ENCODE data around the gene RPS6KA2.
"Not testable (repeated sequence)": the region's sequence is repeated elsewhere in the genome, so short reads cannot be mapped to it uniquely, and the experiment has no call there.

The RPS6KA2 gene

DNA sequence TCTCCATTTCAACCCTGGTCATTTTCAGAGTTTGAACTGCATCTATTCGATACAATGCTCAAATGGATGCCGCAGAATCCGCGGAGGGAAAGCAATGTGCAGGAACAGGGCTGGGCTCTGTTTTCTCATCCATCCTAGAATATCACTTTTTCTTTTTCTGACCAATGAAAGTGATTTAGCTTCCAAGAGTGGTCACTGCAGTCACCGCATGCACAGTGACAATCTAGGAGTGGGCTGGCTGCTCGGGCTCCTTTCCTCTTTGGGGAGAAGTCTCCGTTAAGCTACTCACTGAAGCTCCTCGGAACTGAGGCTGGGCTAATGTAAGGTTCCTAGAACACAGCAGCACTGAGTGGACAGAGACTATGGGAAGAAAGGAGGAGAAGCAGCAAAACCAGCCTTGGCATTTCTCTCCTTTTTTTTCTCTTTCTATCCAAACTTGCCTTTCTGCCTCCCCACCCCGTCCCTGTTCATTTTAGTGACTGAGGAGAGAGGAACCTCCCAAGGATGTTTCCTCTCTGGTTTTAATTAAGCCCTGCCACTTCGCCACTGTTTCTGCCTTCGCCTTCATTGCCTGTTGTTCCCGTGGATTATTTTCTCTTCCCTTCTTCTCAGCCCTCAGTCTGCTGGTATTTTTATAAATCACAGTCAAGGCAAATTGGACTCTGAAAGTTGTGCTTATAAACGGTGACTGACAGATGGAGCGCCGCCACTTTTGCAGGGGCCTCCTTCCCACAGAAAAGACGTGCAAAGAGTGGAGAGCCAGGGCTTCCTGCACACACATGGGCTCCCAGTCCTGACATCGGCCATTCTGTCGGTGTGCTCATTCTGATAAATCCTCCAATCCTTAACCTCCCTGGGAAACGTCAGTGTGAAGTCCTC is 81.7 kb downstream of the RPS6KA2 start:
- no peak for DNase-seq

DNA sequence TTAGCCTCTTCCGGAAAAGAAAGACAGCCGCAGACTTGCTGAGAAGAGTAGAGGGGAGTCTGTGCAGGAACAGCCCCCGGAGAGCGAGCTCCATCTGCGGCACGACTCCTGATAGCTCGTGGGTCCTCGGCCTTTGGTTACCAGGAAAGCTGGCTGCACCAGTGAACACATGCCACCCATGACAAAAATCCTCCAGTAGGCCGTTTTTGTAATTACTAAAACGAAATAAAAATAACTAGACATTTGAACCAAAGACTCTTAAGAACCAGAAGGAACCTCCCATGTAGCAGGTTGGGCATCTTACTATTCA is 82.8 kb downstream of the RPS6KA2 start:
- DNase-seq = no peak

DNA sequence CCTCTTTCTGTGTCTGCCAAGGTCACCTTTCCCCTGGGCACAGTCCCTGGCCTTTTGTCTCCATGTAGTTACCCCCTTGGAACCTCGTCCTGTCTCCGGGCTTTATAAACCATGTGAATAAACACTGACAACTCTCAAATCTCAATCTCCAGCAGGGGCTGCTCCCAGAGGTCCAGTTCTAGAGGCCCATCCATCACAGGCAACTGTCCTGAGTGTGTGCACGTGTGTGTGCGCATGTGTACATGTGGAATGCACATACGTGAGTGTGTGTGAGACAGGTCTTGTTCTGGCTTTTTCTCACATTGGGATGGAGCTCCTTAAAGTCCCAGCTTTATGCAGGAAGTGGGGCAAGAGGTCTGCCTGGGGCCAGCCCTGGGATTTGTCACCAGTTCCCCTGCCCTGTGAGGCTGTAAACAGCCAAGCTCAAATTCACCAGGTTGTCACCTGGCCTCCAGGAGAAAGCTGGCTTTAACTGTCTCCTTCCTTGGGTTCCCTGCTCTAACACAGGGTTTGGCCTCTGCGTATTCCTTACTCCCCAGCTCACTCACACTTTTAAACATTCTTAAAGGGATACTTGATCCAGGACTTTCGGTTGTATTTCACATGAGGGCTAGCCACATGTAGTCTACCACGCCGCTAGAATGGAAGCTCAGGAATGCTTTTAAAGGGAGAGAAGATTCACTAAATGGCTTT is 83.3 kb downstream of the RPS6KA2 start:
- DNase-seq = no peak

DNA sequence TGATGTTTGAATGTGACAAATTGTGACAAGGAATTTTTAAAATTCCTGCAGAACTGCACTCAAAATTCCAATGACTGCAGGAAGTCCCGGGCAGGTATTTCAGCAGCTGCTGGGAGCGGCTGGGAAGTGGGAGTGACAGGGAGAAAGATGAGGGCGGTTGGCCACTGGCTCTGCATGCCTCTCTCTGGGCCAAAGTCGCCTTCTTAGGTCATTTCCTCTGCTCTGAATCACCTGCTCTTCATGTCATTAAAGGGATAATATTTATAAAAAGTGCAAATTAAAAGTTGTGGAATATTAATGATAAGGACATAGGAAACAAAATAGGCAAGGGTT is 84.5 kb downstream of the RPS6KA2 start:
- no peak for DNase-seq

DNA sequence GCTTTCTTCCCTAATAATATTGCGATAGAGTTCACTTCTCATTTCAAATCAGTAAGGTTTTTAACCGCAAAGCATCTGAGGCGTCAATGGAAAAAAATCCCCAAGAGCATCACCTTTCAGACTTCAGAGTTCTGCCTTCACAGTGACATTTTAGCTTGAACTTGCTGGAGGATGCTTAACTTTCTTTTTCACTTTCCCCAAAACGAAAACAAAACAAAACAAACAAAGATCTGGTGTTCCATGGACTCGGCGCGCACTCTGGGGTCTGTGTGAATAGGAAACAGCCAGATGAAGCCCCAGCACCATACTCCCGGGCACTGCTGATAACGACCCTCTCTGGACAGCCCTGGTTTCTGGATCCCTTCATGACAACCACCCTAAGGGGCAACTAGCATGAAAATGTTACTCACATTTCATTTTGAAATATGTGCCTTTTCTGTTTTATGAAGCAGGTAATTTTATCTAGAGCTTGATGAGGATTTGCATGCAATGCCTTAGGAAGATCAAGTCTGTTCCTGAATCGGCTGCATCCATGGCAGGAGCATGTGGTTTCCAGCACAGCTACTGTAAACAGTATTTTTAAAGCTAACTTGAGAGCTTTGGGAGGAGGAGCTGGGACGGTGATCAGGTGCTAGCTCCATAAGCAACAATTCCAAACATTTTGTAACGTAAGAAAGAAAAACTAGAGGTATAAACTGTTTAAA is 85.0 kb downstream of the RPS6KA2 start:
- no peak for DNase-seq

DNA sequence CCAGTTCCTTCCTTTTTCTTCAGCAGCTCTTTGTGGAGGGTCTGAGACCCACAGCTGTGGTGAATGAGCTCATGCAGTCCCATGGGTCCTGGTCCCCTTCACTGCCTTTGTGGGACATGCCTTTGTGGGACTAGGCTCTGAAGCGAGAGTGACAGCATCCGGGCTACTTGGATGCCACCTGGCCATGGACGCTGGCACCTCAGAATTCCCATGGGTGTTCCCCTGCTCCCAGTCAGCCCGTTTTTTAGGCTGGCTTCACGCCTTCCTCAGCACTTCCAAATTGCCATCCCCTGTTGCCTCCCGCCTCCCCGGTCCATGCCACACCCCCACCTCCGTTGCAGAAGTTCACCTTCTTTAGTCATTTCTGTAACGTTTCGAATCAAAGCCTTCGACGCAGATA is 85.7 kb downstream of the RPS6KA2 start:
- DNase-seq = peak in 1 of 4 experiments; percentile 14

DNA sequence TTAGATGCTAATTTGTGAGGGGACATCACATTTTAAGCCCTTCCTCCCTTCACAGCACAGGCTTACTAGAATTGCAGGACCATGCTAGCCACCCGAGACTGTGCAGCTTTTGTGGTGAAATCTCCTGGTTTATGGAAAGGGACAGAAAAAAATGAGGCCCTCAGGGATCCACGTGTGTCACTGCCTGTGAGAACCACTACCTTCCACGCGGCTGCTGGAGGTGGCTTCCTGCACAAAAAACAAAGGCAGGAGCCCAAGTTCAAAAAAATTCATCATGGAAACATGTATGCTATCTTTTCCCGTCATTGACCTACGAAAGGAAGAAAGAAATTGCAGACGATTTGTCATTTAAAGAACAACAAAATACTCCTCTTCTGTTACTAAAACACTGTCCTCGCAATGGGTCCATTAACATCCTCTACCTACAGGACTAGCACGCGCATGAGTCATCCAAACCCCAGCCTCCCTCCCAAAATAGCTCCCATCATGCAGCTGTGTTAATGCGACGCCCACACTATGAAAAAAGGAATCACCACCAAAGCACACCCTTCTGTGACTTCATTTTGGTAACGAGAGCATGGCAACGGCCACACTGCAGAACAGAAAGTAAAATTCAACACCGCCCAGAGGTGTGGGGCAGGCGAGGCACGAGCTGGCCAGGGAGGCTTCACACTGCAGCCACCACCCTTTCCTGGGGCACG is 86.3 kb downstream of the RPS6KA2 start:
- DNase-seq = peak; percentile 24 to 54 (median 46)

DNA sequence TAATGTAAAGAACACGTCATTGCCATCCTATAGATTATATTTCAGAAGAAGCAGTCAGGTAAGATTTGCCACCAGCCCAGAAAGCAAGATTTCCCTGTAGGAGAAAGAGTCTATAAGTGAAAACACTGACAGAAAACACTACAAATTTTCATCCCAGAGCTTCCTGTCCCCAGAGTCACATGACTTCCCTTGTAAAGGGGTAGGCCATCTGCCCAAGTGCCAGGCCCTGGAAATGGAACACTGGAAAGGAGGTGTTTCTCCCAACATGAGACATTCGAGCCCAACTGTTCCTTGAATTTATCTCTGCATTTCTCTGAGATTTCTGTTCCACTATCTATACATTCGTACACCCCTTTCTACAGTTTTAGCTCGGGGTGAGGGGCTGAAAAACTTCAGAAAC is 87.5 kb downstream of the RPS6KA2 start:
- no peak for DNase-seq

DNA sequence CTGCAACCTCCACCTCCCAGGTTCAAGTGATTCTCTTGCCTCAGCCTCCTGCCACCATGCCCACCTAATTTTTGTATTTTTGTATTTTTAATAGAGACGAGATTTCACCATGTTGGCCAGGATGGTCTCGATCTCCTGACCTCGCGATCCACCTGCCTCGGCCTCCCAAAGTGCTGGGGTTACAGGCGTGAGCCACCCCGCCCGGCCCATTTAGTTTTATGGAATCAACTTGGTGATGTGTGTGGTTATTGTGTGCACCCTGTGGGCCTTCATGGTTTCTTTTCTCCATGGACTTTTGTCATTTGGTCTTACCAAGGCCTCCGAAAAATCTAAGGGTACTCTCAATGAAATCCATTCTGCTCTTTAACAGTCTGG is 88.1 kb downstream of the RPS6KA2 start:
- DNase-seq = not testable (repeated sequence)

DNA sequence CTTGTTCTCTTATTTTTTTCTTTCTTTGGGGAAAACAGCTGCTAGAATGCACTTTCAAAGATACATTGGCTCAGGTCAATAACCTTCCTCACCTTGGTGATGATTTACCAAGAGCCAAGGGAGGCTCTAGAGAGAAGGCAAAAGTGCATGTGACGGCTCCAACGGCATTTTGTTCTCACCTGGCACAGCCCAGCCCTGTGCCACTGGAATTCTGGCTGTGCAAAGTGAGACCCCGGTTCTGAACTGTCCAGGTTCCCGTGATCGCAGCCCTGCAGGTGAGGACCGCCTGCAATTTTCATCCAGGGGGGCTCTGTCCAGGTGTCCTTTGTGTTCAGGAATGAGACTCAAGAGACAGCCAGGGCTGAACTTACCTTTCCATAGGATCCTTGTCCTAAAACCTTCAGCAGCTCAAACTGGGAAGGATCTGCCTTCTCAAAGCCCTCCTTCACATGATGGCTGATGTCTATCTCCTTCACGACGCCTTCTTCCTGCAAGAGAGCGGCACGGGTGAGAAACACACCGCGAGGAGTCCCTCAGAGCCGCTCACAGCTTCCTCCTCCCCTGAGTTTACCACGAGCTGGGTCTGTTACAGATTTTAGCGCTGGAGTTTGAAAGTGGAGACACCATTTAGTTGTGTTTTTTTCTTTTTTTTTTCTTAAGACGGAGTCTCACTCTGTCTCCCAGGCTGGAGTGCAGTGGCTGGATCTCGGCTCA is 88.6 kb downstream of the RPS6KA2 start:
- DNase-seq = no peak

DNA sequence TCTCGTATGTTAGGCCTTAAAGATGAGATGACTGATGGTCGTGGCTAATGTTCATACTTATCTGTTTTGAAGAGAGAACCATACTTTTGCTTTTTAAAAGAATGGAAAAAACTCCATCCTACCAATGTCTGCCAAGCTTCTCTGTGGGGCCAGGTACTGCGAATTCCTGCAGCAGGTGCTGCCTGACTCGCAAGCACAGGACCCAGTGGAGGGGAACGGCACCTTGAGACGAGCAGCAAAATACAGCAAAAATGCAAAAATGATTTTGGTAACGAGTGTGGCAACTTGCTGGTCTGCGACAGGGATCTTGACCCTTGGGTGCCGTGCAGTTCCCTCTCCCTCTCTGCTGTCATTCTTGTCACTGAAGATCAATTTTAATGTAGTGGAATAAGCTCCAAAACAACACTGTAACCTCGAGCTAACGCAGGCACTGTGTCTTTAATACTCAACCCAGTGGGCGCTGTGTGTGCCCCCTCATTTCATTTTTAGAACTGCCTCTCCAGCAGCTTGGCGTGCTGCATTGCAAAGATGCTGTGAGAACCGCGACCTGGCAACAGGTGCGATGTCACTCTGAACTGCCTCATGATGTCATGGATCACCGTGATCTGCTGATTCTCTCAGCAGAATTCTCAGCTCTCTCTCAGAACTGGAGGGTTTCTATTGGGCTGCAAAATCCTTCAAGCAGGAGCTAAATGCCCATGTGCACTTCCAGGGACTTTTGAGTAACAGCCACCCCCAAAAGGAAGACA is 92.2 kb downstream of the RPS6KA2 start:
- DNase-seq = no peak

DNA sequence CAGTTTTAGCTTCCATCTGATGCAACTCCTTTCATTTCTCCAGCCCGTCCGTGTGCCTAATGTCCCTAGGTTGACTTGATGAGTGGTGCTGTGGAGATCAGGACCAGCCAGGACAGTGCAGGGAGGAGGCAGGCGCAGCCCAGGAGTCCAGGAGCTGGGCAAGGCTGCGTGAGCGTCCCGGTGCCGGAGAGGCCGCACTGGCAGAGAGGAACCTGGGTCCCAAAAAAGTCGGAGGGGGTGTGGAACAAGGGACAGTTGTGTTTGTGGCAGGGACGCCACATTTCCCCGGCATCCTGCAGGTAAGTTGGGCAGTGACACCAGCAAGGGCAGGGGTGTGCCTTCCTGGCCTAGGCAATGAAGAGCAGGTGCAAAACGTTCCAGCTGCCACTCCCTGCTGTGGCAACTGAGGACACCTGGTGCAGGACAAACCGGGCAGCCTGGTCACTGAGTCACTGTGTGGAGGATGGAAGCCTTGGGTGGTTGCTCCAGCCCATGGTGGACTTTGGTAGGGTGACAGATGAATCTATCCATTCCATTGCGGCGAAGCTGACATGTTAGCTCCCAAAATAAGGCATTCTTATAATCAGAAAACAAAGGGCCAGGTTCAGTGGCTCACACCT is 93.7 kb downstream of the RPS6KA2 start:
- no peak for DNase-seq

DNA sequence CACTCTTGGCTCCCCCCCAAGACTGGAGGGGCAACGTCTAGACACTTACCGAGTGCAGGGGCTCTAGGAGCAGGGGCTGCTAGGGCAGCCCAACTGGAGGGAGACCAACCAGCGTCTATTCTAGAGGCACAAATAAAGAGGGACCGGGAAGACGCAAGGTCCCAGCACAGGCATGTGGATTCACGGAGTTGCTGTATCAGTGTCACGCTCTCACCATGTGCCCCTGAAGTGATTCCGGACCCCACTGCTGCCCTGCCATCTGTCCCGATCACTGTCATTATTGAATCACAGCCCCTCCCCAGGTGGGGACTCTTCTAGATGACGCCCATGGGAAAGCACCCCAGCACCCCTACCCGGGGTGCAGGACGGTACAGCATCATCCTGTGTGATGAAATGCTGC is 94.7 kb downstream of the RPS6KA2 start:
- DNase-seq = no peak

DNA sequence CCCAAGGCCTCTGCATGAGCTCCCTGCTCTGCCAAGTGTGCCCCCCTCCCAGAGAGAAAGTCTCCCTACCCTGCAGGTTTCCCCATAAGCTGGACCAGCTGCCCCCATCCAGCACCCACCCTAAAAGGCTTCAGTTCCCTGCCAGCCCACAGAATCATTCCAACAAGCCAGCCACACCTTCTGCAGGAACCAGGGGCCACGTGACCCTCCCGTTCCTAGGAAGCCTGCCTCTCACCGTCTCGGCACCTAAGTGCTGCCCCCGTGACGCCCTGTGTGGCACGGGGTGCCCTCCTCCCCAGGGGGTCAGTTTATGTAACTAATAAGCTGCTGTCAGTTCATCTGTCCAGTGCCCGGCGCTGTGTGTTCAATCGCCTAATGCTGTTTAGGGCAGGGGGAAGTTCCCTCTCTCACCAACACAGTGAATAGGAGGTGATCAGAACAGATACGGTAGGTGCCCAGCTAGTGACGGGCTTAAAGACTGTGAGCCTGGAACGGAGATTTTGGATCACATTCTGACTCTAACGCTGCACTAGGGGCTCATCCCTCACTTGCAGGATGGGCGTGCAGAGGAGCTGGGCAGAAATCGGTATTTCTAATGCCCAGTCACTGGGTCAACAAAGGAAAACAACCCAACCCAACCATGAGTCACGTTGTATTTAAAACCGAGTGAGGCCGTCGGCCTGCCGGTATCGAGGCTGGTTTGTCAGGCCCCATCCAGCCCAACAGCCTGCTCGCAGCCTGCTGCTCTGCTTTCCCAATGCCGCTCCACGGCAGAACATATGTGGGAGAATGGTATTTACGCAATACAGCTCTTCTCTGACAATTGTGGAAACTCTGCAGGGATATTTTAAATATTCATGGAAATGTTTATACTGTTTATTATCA is 96.6 kb downstream of the RPS6KA2 start:
- no peak for DNase-seq

DNA sequence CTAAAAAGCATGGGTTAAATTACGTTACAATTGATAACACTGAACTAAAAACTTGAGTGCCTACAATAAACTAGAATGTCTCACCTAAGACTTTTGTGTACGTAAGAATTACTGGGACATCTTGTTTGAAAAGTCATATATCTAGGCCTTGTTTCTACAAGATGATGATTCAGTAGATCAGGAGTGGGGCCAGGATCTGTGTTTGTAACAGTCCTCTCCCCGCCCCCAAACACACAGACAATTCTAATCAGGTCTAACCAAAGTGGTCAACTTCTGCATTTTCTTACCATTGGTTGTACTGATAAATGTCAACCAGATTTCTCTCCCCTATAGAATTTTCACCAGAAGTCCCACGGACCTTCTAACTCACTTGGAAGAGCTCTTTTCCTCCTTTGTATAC is 97.5 kb downstream of the RPS6KA2 start:
- DNase-seq = no peak

DNA sequence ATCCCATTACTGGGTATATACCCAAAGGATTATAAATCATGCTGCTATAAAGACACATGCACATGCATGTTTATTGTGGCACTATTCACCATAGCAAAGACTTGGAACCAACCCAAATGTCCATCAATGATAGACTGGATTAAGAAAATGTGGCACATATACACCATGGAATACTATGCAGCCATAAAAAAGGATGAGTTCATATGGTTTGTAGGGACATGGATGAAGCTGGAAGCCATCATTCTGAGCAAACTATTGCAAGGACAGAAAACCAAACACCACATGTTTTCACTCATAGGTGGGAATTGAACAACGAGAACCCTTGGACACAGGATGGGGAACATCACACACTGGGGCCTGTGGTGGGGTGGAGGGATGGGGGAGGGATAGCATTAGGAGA is 98.0 kb downstream of the RPS6KA2 start:
- not testable (repeated sequence) for DNase-seq

DNA sequence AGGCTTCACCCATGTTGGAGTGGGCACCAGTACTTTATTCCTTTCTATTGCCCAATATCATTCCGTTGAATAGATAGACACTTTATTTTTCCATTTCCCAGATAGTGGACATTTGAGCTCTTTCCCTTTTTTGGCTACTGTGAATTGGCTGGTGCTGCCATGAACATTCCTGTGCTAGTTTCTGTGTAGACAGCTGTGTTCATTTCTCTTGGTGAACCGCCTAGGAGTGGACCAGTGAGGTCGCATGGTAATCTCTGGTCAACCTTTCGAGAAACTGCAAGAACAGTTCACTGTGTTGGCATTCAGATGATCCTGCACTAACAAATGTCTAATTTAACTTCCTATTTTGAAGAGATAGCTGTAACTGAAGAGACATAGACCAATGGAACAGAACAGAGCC is 99.2 kb downstream of the RPS6KA2 start:
- DNase-seq = no peak

DNA sequence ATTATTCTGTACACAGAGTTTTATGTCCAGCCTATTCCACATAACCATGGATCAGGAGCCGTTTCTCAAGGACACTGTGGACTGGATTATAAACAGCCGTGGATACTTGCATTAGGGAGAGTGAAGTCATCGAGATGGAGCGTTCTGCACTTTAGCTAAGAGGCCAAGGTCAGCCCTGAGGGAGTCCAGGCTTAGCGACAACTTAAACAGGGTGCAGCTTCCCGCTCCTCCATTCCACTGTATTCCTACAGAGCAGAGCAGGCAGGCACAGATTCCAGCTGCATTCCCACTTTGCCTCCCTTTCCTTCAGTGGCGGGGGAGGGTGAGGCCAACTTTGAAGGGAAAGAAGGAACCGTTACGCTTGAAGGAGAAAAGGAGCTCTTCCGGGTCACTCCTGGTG is 100.1 kb downstream of the RPS6KA2 start:
- no peak for DNase-seq

DNA sequence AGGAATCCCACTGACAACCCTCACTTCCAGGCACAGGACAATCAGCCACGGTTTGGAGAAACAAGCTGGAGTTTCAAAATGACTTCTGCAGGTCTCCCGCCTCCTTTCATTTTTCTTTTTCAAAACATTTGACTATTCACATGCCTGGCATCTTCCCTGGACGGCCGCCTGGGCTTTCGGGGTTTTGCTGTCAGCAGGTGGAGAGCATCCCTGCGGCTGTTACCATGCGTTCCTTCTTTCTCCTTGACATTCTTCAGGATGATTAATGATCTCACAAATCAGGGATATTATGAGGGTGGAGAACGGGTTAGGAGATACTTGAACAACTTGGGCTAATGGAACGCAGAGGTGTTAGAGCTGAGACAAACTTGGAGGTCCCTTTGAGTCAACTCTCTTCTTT is 101.5 kb downstream of the RPS6KA2 start:
- no peak for DNase-seq

DNA sequence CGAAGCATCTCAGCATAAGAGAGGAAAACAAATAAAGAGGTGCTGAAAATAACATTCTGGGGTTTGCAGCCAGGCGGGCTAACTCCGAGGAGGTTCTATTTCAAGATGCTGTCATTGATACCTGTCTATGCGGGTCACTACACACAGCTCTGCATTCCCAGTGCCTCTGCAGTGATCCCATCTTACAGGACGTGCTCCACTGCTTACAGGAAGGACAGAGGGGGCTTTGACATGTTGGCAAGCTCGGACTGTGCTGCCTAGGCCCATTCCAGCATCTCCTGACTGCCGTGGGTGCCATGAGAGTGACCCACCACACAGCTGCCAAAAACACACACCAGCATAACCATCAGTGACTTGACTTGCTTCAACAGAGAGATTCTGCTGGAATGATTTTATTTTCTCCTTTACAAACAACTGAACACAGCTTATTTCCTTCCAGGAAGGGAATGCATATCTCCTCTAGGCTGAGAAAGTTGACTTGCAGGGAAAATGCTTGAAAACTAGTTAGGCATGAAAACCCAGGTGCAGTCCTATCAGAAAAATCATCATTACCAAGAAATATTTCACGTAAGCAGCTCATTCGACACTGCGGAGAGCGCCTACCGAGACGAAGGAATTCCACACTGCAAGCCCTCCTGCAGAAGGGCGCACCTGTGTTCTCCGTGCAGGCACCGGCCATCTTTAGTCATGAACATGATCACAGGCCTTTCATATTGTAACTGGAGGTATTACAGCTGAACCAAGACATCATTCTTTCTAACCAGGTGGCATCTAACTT is 103.1 kb downstream of the RPS6KA2 start:
- DNase-seq = no peak

All from activated CD4-positive, CD25-positive, alpha-beta regulatory T cell (primary cell).